ENCODE measurements around the gene EXOC4.

Gene EXOC4

GRCh38 chr7:133409966-133410365, 157.1 kb downstream of the EXOC4 start:
- Histone ChIP-seq H3K27ac (ENCODE audit: low read depth, low read length) (no peak overlapping the region), H2AFZ (ENCODE audit: low read length, unreplicated experiment) (no peak overlapping the region)

GRCh38 chr7:133411395-133411794, 158.5 kb downstream of the EXOC4 start:
- Histone ChIP-seq H3K36me3 (ENCODE audit: insufficient read depth, low read length) (no peaks in the 10 kb centered on the region), H2AFZ (ENCODE audit: low read length, unreplicated experiment) (no peak overlapping the region), H3K4me3 (ENCODE audit: low read depth, low read length) (no peak overlapping the region), H3K27ac (ENCODE audit: low read depth, low read length) (no peak overlapping the region), H3K79me2 (ENCODE audit: control insufficient read depth, insufficient read depth, low read length, unreplicated experiment) (no peaks in the 10 kb centered on the region), H3K4me1 (ENCODE audit: control insufficient read depth, insufficient read depth, low read length, unreplicated experiment) (no peaks in the 10 kb centered on the region), H3K27me3 (ENCODE audit: insufficient read depth, low read length) (no peaks in the 10 kb centered on the region)

More at GRCh38 chr7:133409966-133410365, 157.1 kb downstream of the EXOC4 start:
- no peaks in the 10 kb centered on the region for H3K36me3 ChIP-seq (ENCODE audit: insufficient read depth, low read length)
- no peaks in the 10 kb centered on the region for H3K4me1 ChIP-seq (ENCODE audit: control insufficient read depth, insufficient read depth, low read length, unreplicated experiment)
- H3K79me2 ChIP-seq (ENCODE audit: control insufficient read depth, insufficient read depth, low read length, unreplicated experiment) = no peaks in the 10 kb centered on the region
- H3K4me3 ChIP-seq (ENCODE audit: low read depth, low read length) = no peak overlapping the region
- no peaks in the 10 kb centered on the region for H3K27me3 ChIP-seq (ENCODE audit: insufficient read depth, low read length)

DNA sequence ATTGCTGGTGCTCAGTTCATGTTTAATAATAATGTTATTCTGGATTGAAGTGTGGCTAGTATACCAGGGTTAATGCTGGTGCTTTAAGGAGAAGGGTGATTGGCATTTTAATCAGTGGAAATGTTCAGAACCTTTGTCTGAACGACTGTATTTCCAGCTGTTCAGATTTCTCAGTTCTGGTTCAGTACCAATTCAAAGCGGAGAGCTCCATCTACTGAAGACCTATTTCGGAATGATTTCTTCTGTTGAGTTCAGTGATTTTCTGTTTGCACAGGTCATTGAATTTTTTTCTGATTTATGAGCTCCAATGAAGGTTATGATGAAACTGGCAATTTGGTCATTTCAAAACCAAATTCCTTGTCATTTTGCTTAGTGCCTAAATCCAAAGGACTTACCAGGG, 160.1 kb downstream of the EXOC4 start:
- Histone ChIP-seq H3K27ac (ENCODE audit: low read depth, low read length) (no peak overlapping the region), H3K36me3 (ENCODE audit: insufficient read depth, low read length) (no peaks in the 10 kb centered on the region), H3K4me3 (ENCODE audit: low read depth, low read length) (no peak overlapping the region), H3K27me3 (ENCODE audit: insufficient read depth, low read length) (no peaks in the 10 kb centered on the region), H3K79me2 (ENCODE audit: control insufficient read depth, insufficient read depth, low read length, unreplicated experiment) (no peaks in the 10 kb centered on the region), H3K4me1 (ENCODE audit: control insufficient read depth, insufficient read depth, low read length, unreplicated experiment) (no peaks in the 10 kb centered on the region), H2AFZ (ENCODE audit: low read length, unreplicated experiment) (no peak overlapping the region)

DNA sequence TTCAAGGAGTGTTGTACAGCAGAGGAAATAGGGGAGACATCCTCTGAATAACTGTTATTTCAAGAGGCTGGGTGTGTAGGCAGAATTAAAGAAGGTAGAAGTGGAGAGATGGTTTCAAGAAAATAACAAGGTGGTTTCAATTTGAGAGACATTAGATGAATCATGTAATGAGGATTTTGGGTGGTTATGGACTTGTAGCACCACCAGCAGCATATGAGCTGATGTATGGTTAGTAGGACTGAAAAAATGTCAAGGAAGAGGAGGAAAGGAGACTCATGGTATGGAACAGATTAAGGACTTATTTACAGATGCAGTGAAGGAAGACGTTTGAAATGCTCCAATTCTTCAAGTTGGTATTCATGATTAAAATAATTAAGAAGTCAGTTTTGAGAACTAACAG, 166.2 kb downstream of the EXOC4 start:
- Histone ChIP-seq H3K4me3 (ENCODE audit: low read depth, low read length) (no peak overlapping the region), H2AFZ (ENCODE audit: low read length, unreplicated experiment) (no peak overlapping the region), H3K36me3 (ENCODE audit: insufficient read depth, low read length) (no peaks in the 10 kb centered on the region)

DNA sequence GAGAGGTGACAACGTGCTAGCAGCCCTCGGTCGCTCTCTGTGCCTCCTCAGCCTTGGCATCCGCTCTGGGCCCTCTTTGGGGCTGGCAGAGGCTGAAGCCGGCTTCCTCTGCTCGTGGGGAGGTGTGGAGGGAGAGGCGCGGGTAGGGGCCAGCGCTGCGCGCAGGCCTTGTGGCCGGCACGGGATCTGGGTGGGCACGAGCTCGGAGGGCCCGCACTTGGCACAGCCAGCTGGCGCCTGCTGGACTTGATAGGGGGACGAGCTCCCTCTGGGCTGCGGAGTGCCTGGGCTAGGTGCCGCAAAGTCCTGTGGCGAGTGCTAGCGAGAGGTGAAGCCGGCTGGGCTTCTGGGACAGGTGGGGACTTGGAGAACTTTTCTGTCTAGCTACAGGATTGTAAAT, 170.7 kb downstream of the EXOC4 start:
- H3K27me3 ChIP-seq (ENCODE audit: insufficient read depth, low read length) = no peaks in the 10 kb centered on the region
- no peak overlapping the region for H2AFZ ChIP-seq (ENCODE audit: low read length, unreplicated experiment)
- H3K27ac ChIP-seq (ENCODE audit: low read depth, low read length) = no peak overlapping the region
- H3K36me3 ChIP-seq (ENCODE audit: insufficient read depth, low read length) = no peaks in the 10 kb centered on the region
- no peaks in the 10 kb centered on the region for H3K79me2 ChIP-seq (ENCODE audit: control insufficient read depth, insufficient read depth, low read length, unreplicated experiment)
- H3K4me3 ChIP-seq (ENCODE audit: low read depth, low read length) = no peak overlapping the region
- H3K4me1 ChIP-seq (ENCODE audit: control insufficient read depth, insufficient read depth, low read length, unreplicated experiment) = no peaks in the 10 kb centered on the region

More for the DNA sequence above, 166.2 kb downstream of the EXOC4 start:
- Histone ChIP-seq H3K79me2 (ENCODE audit: control insufficient read depth, insufficient read depth, low read length, unreplicated experiment) (no peaks in the 10 kb centered on the region), H3K27ac (ENCODE audit: low read depth, low read length) (no peak overlapping the region), H3K27me3 (ENCODE audit: insufficient read depth, low read length) (no peaks in the 10 kb centered on the region), H3K4me1 (ENCODE audit: control insufficient read depth, insufficient read depth, low read length, unreplicated experiment) (no peaks in the 10 kb centered on the region)

DNA sequence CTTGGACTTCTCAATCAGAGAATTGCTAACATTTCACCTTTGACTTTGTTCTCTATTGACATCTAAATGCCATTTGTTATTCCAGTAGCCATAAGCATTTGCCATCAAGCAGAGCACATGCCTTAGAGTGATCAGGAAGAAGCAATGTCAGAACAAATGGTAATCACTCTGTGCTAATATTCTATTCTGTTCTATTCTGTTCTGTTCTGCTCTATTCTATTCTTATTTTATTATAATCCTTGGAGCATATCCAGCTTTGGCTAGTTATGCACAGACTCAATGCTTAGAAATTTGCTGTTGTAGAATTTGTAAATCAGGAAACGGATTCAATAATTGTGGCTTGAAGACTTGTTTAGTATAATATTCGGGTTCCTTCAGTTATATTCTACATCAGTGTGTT, 175.4 kb downstream of the EXOC4 start:
- Histone ChIP-seq H2AFZ (ENCODE audit: low read length, unreplicated experiment) (no peak overlapping the region), H3K27ac (ENCODE audit: low read depth, low read length) (no peak overlapping the region), H3K4me3 (ENCODE audit: low read depth, low read length) (no peak overlapping the region), H3K36me3 (ENCODE audit: insufficient read depth, low read length) (no peaks in the 10 kb centered on the region), H3K4me1 (ENCODE audit: control insufficient read depth, insufficient read depth, low read length, unreplicated experiment) (no peaks in the 10 kb centered on the region), H3K79me2 (ENCODE audit: control insufficient read depth, insufficient read depth, low read length, unreplicated experiment) (no peaks in the 10 kb centered on the region), H3K27me3 (ENCODE audit: insufficient read depth, low read length) (no peaks in the 10 kb centered on the region)

DNA sequence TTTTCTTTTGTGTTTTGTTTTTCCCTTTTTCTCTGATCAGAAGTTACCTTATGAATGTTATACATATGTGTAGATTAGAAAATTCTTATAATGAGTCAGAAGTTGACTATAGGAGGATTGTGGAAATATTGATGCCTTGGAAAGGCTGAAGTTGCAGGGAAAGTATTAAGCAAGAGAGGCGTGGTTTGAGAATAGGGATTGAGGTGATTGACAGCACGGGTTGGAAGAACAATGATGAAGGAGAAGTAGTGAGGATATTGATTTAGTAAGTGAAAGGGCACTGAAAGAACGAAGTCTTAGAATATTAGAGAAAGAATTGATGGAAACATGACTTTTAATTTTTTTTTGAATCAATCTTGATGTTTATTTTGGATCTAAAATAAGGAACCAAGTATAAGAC, 176.0 kb downstream of the EXOC4 start:
- H3K4me1 ChIP-seq (ENCODE audit: control insufficient read depth, insufficient read depth, low read length, unreplicated experiment) = peaks cover 1% of the 10 kb centered on the region
- H2AFZ ChIP-seq (ENCODE audit: low read length, unreplicated experiment) = no peak overlapping the region
- no peak overlapping the region for H3K4me3 ChIP-seq (ENCODE audit: low read depth, low read length)
- H3K79me2 ChIP-seq (ENCODE audit: control insufficient read depth, insufficient read depth, low read length, unreplicated experiment) = no peaks in the 10 kb centered on the region
- no peaks in the 10 kb centered on the region for H3K36me3 ChIP-seq (ENCODE audit: insufficient read depth, low read length)
- peak overlapping the region; percentile 28; the same call in 1 of the 2 replicates for H3K27ac ChIP-seq (ENCODE audit: low read depth, low read length)
- H3K27me3 ChIP-seq (ENCODE audit: insufficient read depth, low read length) = no peaks in the 10 kb centered on the region

DNA sequence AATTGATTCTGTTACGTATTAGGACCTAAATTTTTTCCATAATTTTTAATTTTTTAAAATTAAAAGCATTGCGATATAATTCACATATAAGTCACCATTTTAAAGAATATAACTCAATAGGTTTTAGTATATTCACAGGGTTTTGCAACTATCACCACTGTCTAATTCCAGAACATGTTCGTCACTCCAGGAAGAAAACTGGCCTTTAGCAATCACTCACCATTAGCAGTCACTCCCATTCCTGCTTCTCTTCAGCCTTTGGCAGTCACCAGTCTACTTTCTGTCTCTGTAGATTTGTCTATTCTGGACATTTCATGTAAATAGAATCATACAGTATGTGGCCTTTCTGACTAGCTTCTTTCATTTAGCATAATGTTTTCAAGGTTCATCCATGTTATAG, 176.5 kb downstream of the EXOC4 start:
- H3K27me3 ChIP-seq (ENCODE audit: insufficient read depth, low read length) = no peaks in the 10 kb centered on the region
- no peaks in the 10 kb centered on the region for H3K36me3 ChIP-seq (ENCODE audit: insufficient read depth, low read length)
- H3K79me2 ChIP-seq (ENCODE audit: control insufficient read depth, insufficient read depth, low read length, unreplicated experiment) = peaks cover 3% of the 10 kb centered on the region
- H3K4me3 ChIP-seq (ENCODE audit: low read depth, low read length) = no peak overlapping the region
- H3K4me1 ChIP-seq (ENCODE audit: control insufficient read depth, insufficient read depth, low read length, unreplicated experiment) = peaks cover 6% of the 10 kb centered on the region
- peak overlapping the region; percentile 28; the same call in 1 of the 2 replicates for H3K27ac ChIP-seq (ENCODE audit: low read depth, low read length)
- H2AFZ ChIP-seq (ENCODE audit: low read length, unreplicated experiment) = no peak overlapping the region

- no peaks in the 10 kb centered on the region for H3K27me3 ChIP-seq (ENCODE audit: insufficient read depth, low read length)
- no peak overlapping the region for H2AFZ ChIP-seq (ENCODE audit: low read length, unreplicated experiment)
- H3K36me3 ChIP-seq (ENCODE audit: insufficient read depth, low read length) = no peaks in the 10 kb centered on the region
- H3K4me1 ChIP-seq (ENCODE audit: control insufficient read depth, insufficient read depth, low read length, unreplicated experiment) = peaks cover 23% of the 10 kb centered on the region
- H3K4me3 ChIP-seq (ENCODE audit: low read depth, low read length) = no peak overlapping the region
- H3K79me2 ChIP-seq (ENCODE audit: control insufficient read depth, insufficient read depth, low read length, unreplicated experiment) = peaks cover 3% of the 10 kb centered on the region
- H3K27ac ChIP-seq (ENCODE audit: low read depth, low read length) = no peak overlapping the region
Observed at GRCh38 chr7:133431134-133431724, 178.4 kb downstream of the EXOC4 start.

DNA sequence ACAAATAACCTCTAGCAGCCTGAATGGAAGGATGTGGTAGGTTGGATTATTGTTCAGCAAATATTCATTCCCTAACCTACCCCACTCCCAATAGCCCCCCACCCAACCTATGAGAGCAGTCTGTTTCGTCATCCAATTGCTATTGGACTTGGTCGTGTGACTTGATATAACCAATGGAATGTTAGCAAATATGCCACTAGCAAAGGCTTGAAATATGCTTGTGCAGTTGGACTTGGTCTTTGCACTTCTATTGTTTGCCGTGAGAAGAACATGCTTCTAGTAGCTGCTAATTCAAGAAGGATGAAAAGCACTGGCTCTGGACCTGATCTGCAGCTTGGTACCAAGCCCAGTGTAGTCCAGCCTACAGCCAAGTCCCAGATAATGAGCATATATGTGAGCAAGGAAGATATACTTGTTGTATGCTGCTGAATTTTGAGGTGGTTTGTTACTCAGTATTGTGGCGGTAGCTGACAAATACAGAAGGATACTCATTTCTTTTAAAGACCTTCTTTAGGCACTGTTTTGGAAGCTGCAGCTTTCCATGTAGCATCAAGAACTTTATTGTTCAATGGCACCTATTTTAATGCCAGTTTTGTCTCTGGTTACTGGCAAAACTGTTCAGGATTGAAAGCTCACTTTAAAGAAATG, 180.4 kb downstream of the EXOC4 start:
- Histone ChIP-seq H3K4me1 (ENCODE audit: control insufficient read depth, insufficient read depth, low read length, unreplicated experiment) (peaks cover 30% of the 10 kb centered on the region), H3K27ac (ENCODE audit: low read depth, low read length) (no peak overlapping the region), H3K27me3 (ENCODE audit: insufficient read depth, low read length) (no peaks in the 10 kb centered on the region), H3K79me2 (ENCODE audit: control insufficient read depth, insufficient read depth, low read length, unreplicated experiment) (peaks cover 3% of the 10 kb centered on the region), H2AFZ (ENCODE audit: low read length, unreplicated experiment) (no peak overlapping the region), H3K4me3 (ENCODE audit: low read depth, low read length) (no peak overlapping the region), H3K36me3 (ENCODE audit: insufficient read depth, low read length) (no peaks in the 10 kb centered on the region)

GRCh38 chr7:133434246-133434865, 181.5 kb downstream of the EXOC4 start:
- Histone ChIP-seq H2AFZ (ENCODE audit: low read length, unreplicated experiment) (peak overlapping the region; percentile 31), H3K4me3 (ENCODE audit: low read depth, low read length) (no peak overlapping the region), H3K27ac (ENCODE audit: low read depth, low read length) (no peak overlapping the region), H3K4me1 (ENCODE audit: control insufficient read depth, insufficient read depth, low read length, unreplicated experiment) (peaks cover 30% of the 10 kb centered on the region), H3K79me2 (ENCODE audit: control insufficient read depth, insufficient read depth, low read length, unreplicated experiment) (peaks cover 3% of the 10 kb centered on the region), H3K27me3 (ENCODE audit: insufficient read depth, low read length) (no peaks in the 10 kb centered on the region), H3K36me3 (ENCODE audit: insufficient read depth, low read length) (no peaks in the 10 kb centered on the region)

All from ACC112 (cell line).